Retinal pigment epithelial cell (primary cell): ENCODE results near the gene HCST.

Source experiments
- DNase-seq: peaks from one replicate; pipeline ENCODE4 v3.0.0-alpha.2; 2010; ENCODE audit warnings: low read depth
- H3K4me3 ChIP-seq: 2 replicates; pipeline ENCODE4 v1.5.1; 2011; ENCODE audit warnings: mild to moderate bottlenecking, low read length, control low read depth, moderate library complexity
- TF ChIP-seq, protein P1 (sequence below): conservative IDR thresholded peaks from 2 replicates; pipeline ENCODE4 v1.5.1; 2011; ENCODE audit warnings: low read depth, low read length, control low read depth, inconsistent platforms

HCST gene

DNA sequence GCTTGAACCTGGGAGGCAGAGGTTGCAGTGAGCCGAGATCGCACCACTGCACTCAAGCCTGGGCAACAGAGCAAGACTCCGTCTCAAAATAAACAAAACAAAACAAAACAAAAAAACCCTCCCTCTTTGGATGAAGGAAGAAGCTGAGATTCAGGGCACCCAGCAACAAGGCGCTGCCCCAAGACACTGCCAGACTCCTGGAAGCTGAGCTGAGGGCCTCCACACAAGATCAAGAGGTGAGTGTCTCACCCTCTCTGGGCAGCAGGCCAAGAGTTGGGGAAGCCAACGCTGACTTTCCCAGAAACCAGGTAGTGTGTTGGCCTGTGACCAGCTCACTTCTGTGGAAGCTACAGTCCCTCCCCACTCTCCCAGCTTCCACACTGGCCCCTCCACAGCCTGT is 9.5 kb downstream of the HCST start:
- TF ChIP-seq, protein P1, sequence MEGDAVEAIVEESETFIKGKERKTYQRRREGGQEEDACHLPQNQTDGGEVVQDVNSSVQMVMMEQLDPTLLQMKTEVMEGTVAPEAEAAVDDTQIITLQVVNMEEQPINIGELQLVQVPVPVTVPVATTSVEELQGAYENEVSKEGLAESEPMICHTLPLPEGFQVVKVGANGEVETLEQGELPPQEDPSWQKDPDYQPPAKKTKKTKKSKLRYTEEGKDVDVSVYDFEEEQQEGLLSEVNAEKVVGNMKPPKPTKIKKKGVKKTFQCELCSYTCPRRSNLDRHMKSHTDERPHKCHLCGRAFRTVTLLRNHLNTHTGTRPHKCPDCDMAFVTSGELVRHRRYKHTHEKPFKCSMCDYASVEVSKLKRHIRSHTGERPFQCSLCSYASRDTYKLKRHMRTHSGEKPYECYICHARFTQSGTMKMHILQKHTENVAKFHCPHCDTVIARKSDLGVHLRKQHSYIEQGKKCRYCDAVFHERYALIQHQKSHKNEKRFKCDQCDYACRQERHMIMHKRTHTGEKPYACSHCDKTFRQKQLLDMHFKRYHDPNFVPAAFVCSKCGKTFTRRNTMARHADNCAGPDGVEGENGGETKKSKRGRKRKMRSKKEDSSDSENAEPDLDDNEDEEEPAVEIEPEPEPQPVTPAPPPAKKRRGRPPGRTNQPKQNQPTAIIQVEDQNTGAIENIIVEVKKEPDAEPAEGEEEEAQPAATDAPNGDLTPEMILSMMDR = no peak
- no peak overlapping the region for H3K4me3 ChIP-seq
- no peak for DNase-seq

DNA sequence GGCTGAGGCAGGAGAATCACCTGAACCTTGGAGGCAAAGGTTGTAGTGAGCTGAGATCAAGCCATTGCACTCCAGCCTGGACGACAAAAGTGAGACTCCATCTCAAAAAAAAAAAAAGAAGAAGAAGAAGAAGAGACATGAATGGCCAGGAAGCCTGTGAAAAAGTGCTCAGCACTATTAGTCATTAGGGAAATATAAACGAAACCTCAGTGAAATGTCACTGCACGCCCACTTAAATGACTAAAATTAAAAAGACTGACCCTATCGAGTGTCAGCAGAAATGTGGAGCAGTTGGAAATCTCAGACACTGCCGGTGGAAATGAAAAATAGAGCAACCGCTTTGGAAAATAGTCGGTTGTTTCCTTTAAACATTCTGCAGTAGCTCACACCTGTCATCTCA is 11.3 kb downstream of the HCST start:
- no peak for DNase-seq
- H3K4me3 ChIP-seq = no peak overlapping the region

DNA sequence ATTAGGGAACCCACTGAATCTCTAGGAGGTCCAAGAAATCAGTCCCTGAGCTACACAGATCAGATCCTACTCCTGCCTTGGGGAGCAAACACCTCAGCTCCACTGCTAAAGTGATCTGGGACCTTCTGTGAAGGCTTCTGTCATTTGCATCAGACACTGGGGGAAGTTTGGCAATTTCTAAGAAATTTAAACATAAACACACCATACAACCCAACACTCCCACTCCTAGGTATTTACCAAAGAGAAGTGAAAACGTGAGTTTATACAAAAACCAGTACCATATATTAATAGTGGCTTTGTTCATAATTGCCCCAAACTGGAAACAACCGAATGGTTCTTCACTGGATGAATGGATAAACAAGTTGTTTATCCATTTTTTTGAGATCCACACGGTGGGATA is 13.1 kb downstream of the HCST start:
- no peak for DNase-seq
- TF ChIP-seq, protein P1 = no peak

More for the DNA sequence above, 11.3 kb downstream of the HCST start:
- TF ChIP-seq, protein P1 = no peak

GRCh38 chr19:35919306-35919705 is 17.0 kb downstream of the HCST start:
- no peak for DNase-seq
- TF ChIP-seq, protein P1 = no peak
- no peak overlapping the region for H3K4me3 ChIP-seq

More for the DNA sequence above, 13.1 kb downstream of the HCST start:
- no peak overlapping the region for H3K4me3 ChIP-seq

GRCh38 chr19:35921012-35921411 is 18.7 kb downstream of the HCST start:
- no peak for DNase-seq
- no peak overlapping the region for H3K4me3 ChIP-seq
- TF ChIP-seq, protein P1 = no peak

- DNase-seq = no peak
- TF ChIP-seq, protein P1 = no peak
- H3K4me3 ChIP-seq = no peak overlapping the region
These were observed 23.2 kb downstream of the HCST start for GRCh38 chr19:35925501-35925900.

GRCh38 chr19:35928507-35928906 is 26.2 kb downstream of the HCST start:
- no peak overlapping the region for H3K4me3 ChIP-seq

More at GRCh38 chr19:35928507-35928906, 26.2 kb downstream of the HCST start:
- TF ChIP-seq, protein P1 = no peak
- DNase-seq = no peak
